Common myeloid progenitor, CD34-positive (primary cell): ENCODE measurements around the gene PRKN.
"Not testable (repeated sequence)": the region's sequence is repeated elsewhere in the genome, so short reads cannot be mapped to it uniquely, and the experiment has no call there.

Source experiments
- CTCF ChIA-PET: fragments of 350-600 bp; sonication (Branson Sonifier 250); formaldehyde crosslinking; loops from one replicate; lab custom pipeline; 2021; ENCODE audit warnings: antibody characterized with exemption; lab: Charles Lee
- POLR2A ChIA-PET: fragments of 350-600 bp; sonication (Branson Sonifier 250); formaldehyde crosslinking; loops from one replicate; lab custom pipeline; 2021; ENCODE audit warnings: antibody characterized with exemption; lab: Charles Lee
- DNase-seq, 3 donors: peaks; one replicate each; pipeline versions ENCODE4 v3.0.0 to v3.0.0-alpha.2; 2013
- H3K27ac ChIP-seq, 2 experiments: 1 replicate in 1 of 2; 2 replicates in 1 of 2; pipeline ENCODE4 v1.7.0; 2013; ENCODE audit warnings: inconsistent platforms in 2 of 2, low read length in 2 of 2, mild to moderate bottlenecking in 2 of 2, low read depth in 1 of 2, moderate library complexity in 1 of 2; ENCODE audit not compliant: severe bottlenecking in 2 of 2, insufficient read depth in 1 of 2, poor library complexity in 1 of 2
- H3K27me3 ChIP-seq, 5 experiments: replicated peaks in 2 of 5; 1 replicate in 3 of 5; 2 replicates in 2 of 5; pipeline versions ENCODE4 v1.6.1 to v1.7.0; 2013; ENCODE audit warnings: low read length in 4 of 5, mild to moderate bottlenecking in 2 of 5, moderate library complexity in 2 of 5, inconsistent platforms in 1 of 5; ENCODE audit not compliant: insufficient read depth in 5 of 5, control insufficient read depth in 4 of 5
- H3K36me3 ChIP-seq, 4 experiments: 1 replicate in 2 of 4; 2 replicates in 2 of 4; pipeline versions ENCODE4 v1.6.1 to v1.7.0; 2013; ENCODE audit warnings: low read length in 3 of 4, control low read depth in 1 of 4, mild to moderate bottlenecking in 1 of 4; ENCODE audit not compliant: control insufficient read depth in 4 of 4, insufficient read depth in 4 of 4
- H3K4me1 ChIP-seq, 4 experiments: 1 replicate in 3 of 4; 2 replicates in 1 of 4; pipeline versions ENCODE4 v1.6.1 to v1.7.1; 2013; ENCODE audit warnings: low read length in 3 of 4, mild to moderate bottlenecking in 3 of 4, control low read depth in 1 of 4, inconsistent platforms in 1 of 4, moderate library complexity in 1 of 4; ENCODE audit not compliant: control insufficient read depth in 4 of 4, insufficient read depth in 4 of 4; ENCODE audit errors: control extremely low read depth in 1 of 4
- H3K4me3 ChIP-seq, 7 experiments: 1 replicate in 4 of 7; 2 replicates in 3 of 7; pipeline versions ENCODE4 v1.5.1 to v1.7.0; 2013; ENCODE audit warnings: mild to moderate bottlenecking in 7 of 7, low read length in 6 of 7, moderate library complexity in 6 of 7, inconsistent platforms in 2 of 7, low read depth in 2 of 7, control low read depth in 1 of 7; ENCODE audit not compliant: insufficient read depth in 4 of 7, control insufficient read depth in 1 of 7; ENCODE audit errors: extremely low read depth in 1 of 7
- H3K9me3 ChIP-seq, 5 experiments: 1 replicate in 4 of 5; 2 replicates in 1 of 5; pipeline versions ENCODE4 v1.6.1 to v1.7.1; 2013; ENCODE audit warnings: low read length in 4 of 5, mild to moderate bottlenecking in 2 of 5, inconsistent platforms in 1 of 5, low read depth in 1 of 5, moderate library complexity in 1 of 5; ENCODE audit not compliant: control insufficient read depth in 4 of 5, insufficient read depth in 2 of 5; ENCODE audit errors: control extremely low read depth in 1 of 5
- WGBS: methylation state at CpG from one replicate; pipeline ENCODE4 v1.1.5; 2013; ENCODE audit not compliant: insufficient coverage; 5-methylcytosine and 5-hydroxymethylcytosine counted together

The PRKN gene

GRCh38 chr6:162681447-162681846, 46.1 kb downstream of the PRKN start:
- Histone ChIP-seq H3K9me3 (peaks cover 0 to 2% (median 0%) of the 10 kb centered on the region in 5 experiments), H3K4me3 (no peak overlapping the region), H3K36me3 (no peaks in the 10 kb centered on the region), H3K27me3 (no peaks in the 10 kb centered on the region), H3K4me1 (no peaks in the 10 kb centered on the region), H3K27ac (no peak overlapping the region)
- 100% methylated on average over 1 of the region's 1 CpG for WGBS
- POLR2A ChIA-PET, result no interaction called here
- CTCF ChIA-PET, result no interaction called here
- DNase-seq, result no peak

GRCh38 chr6:162680871-162681270, 46.7 kb downstream of the PRKN start:
- Histone ChIP-seq H3K27ac (no peak overlapping the region), H3K9me3 (peaks cover 0 to 2% (median 0%) of the 10 kb centered on the region in 5 experiments), H3K4me3 (no peak overlapping the region), H3K27me3 (no peaks in the 10 kb centered on the region), H3K4me1 (no peaks in the 10 kb centered on the region), H3K36me3 (no peaks in the 10 kb centered on the region)
- ChIA-PET CTCF (no interaction called here), POLR2A (no interaction called here)
- DNase-seq, result no peak
- no CpG with 5 or more reads among the region's 4 CpGs for WGBS

DNA sequence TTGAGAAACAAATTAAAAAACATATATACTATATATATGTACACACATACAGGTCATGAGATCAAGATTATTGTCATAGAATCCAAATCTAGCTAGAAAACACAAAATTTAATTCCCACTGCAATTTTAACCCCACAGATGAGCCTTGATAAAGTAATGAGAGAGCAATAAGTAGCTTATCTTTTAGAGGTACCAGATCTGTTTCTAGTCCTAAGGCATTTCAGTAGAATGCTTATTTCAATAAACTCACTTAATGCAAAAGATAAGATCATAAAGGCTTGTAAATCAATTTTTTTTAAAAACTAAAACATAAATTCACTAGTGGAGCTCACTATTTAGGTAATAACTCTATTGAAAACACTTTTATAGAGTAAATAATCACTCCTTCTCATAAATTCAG, 47.2 kb downstream of the PRKN start:
- Histone ChIP-seq H3K4me1 (no peaks in the 10 kb centered on the region), H3K9me3 (peaks cover 0 to 2% (median 0%) of the 10 kb centered on the region in 5 experiments), H3K36me3 (no peaks in the 10 kb centered on the region), H3K27me3 (no peaks in the 10 kb centered on the region), H3K4me3 (no peak overlapping the region), H3K27ac (no peak overlapping the region)
- ChIA-PET POLR2A (no interaction called here), CTCF (no interaction called here)
- DNase-seq, result no peak

DNA sequence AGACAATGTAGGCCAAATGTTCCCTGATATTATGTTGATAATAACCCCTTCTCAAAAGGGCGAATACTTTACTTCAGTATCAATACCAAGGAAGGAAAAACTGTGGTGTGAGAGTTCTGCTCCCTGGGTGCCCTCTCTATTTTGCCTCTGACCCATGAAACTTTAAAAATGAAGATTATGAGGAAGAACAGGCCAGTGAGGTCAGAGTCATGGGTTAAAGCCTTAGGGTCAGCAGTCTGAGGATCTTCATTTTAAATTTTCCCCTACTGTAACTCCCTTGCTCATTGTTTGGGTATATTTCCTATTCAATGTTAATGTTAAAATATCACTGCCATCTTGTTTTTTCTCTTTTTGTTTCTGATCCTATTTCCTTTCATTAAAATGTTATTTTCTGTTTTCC, 47.9 kb downstream of the PRKN start:
- no CpG with 5 or more reads among the region's 1 CpG for WGBS
- Histone ChIP-seq H3K27ac (no peak overlapping the region), H3K9me3 (peaks cover 0 to 2% (median 0%) of the 10 kb centered on the region in 5 experiments), H3K36me3 (no peaks in the 10 kb centered on the region), H3K4me3 (no peak overlapping the region), H3K4me1 (no peaks in the 10 kb centered on the region), H3K27me3 (no peaks in the 10 kb centered on the region)
- POLR2A ChIA-PET, result no interaction called here
- DNase-seq, result no peak
- CTCF ChIA-PET, result no interaction called here

- H3K36me3 ChIP-seq, DNase-seq, H3K4me1 ChIP-seq, POLR2A ChIA-PET, H3K9me3 ChIP-seq, H3K27ac ChIP-seq, H3K4me3 ChIP-seq, CTCF ChIA-PET, H3K27me3 ChIP-seq: not testable (repeated sequence)
- 95% methylated on average over 3 of the region's 7 CpGs for WGBS
Measured at GRCh38 chr6:162678896-162679295, 48.7 kb downstream of the PRKN start.

DNA sequence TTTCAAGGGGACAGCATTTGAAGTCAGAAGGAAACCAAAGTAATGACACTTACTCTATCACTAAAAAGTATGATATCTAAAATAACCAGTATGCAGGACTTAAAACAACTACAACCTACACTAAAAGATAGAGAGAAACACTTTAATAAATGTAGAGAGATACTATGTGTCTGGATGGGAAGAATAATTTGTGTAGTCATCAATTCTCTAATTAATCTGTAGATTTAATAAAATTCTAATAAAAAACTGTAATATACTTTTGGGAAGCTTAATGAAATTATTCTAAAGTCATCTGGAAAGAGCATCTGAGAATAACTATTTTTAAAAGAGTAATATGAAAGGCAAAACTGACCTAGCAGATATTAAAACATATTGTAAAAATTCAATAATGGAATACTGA, 52.1 kb downstream of the PRKN start:
- DNase-seq, result no peak
- POLR2A ChIA-PET, result no interaction called here
- Histone ChIP-seq H3K4me1 (no peaks in the 10 kb centered on the region), H3K27ac (no peak overlapping the region), H3K27me3 (no peaks in the 10 kb centered on the region), H3K36me3 (no peaks in the 10 kb centered on the region), H3K9me3 (no peaks in the 10 kb centered on the region), H3K4me3 (no peak overlapping the region)
- CTCF ChIA-PET, result no interaction called here

- H3K27me3 ChIP-seq, result no peaks in the 10 kb centered on the region
- H3K9me3 ChIP-seq, result no peaks in the 10 kb centered on the region
- H3K27ac ChIP-seq, result no peak overlapping the region
- H3K4me3 ChIP-seq, result no peak overlapping the region
- H3K36me3 ChIP-seq, result no peaks in the 10 kb centered on the region
- H3K4me1 ChIP-seq, result no peaks in the 10 kb centered on the region
- no peak for DNase-seq
- ChIA-PET CTCF (no interaction called here), POLR2A (interaction anchor here (0.5 kb wide), 1 partner anchor 1661 kb away, joined by 3 read pairs; no protein-coding TSS in a partner anchor)
- WGBS, result 87% methylated on average over 3 of the region's 3 CpGs
Measured at GRCh38 chr6:162674452-162674851, 53.1 kb downstream of the PRKN start.
